HG03060 (cell line): ENCODE results near the gene SLC4A7.
"Not testable (repeated sequence)": the region's sequence is repeated elsewhere in the genome, so short reads cannot be mapped to it uniquely, and the experiment has no call there.

Source experiments
- ATAC-seq: cut with Tn5 transposase; IDR thresholded peaks from one replicate; pipeline ENCODE4 v1.9.1; 2021; ENCODE audit warnings: low read depth, moderate number of reproducible peaks; ENCODE audit not compliant: unreplicated experiment

Gene SLC4A7

DNA sequence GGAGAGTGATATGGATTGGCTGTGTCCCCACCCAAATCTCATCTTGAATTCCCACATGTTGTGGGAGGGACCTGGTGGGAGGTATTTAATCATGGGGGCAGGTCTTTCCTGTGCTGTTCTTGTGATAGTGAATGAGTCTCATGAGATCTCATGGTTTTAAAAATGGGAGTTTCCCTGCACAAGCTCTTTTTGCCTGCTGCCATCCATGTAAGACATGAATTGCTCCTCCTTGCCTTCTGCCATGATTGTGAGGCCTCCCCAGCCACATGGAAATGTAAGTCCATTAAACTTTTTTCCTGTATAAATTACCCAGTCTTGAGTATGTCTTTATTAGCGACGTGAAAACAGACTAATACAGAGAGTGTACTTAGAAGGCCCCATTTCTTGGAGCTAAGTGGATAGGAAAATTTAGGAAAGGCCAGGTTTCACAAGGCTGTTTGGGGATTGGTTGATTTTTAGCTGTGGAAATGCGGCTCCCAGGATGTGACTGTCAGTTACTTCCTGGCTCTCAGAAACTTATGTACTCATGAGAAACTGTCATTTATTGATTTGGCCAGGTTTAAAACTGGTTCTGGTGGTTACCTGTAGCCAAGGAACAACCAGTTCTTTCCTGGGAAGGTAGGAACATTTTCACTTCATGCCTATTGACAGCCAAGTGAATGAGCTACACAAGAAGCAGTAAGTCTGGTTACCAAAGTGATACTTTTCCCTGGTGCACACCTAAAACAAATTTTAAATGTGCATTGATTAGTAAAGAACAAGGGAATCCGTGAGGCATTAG, 155.0 kb downstream of the SLC4A7 start:
- ATAC-seq, result not testable (repeated sequence)

DNA sequence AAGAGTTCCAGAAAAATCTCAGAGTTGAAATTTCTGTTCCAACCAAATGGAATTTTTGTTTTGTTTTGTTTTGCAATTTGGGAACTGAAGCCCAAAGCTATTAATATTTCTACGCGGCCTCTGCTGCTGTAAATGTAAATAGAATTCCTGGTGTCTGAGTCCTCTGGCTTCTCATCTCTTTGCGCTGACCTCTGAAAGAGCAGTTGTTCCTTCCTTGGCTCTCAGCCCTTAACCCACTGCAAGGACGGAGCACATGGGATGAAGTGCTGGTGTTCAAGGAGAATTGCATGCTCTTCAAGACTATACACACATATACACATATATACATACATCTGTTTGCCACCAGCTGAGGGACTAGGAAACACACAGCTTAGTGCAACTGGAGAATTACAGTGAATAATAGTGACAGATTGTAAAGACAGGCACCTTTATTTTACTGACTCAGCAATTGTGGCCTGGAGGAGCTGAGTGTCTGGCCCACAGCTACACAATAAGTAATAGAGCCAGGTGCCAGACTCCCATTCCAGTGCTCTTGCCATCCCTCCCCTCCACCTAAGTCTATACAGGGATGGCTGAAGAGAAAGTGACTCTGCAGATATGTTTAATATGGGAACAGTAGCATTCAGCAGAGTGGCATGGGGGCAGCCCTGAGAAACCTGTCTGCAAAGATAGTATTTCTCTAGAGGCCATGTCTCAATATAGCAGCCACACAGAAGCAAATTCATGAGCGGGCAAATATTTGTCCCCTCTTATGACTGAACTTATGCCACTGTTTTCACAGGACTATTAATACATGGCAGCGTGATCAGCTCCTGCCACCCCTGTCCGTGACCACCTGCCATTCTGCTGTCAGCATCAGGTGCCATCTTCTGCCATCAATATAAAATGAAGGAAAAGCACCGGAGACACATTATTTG, 157.3 kb downstream of the SLC4A7 start:
- no peak for ATAC-seq

DNA sequence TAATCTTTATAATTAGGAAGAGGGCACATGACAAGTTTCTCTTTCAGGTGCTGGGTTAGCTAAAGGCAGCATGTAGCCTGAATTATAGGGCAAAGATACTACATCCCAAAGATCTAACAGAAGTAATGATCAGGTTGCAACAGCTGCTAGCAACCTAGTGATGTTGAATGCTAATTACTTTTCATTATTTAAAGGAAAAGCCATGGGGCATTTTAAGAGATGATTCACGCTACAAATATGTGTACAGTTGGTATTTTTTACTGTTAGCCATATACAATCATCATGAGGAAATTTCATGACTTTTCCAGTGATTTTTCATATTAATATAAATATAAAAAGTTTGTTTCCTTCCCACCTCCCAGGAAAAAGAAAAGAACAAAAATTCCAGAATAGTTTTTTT, 158.0 kb downstream of the SLC4A7 start:
- ATAC-seq, result no peak

GRCh38 chr3:27325419-27325818, 158.8 kb downstream of the SLC4A7 start:
- ATAC-seq, result no peak

DNA sequence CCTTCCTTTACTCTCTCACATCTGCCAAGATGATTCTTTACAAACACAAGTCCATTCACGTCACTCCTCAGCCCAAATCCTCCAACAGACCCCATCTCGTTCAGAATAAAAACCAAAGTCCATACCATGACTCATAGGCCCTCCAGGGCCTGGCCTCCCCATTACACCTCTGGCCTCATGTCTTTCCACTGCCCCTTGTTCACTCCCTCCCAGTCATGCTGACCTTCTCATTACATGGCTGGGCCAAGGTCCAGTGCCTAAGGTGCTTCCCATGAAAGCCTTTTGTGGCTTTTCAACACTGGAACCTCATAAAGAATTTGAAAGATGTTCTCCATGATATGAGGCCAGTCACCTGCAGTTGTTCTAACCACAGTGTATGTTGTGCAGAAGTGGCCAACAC, 159.5 kb downstream of the SLC4A7 start:
- ATAC-seq, result no peak

DNA sequence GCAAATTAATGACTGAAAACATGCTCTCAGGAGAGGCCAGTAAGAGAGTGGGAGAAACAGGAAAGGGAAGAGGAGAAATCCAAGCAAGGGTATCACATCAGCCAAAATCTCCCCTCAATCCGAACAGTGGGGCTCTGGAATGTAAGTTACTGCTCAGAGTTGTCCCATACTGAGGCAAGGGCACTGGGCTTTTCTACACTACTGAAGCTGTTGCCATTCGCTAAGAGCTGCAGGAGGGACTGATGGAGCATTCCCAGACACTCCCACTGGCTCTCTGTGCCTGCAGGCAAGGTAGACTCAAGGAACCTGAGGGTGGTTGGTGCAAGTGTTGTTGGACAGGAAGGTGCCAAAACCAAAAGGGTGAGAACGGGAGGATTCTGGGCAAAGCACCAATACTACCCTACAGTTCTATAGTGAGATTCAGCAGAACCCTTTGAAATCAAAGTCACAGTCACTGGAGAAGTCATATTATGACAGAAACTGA, 161.1 kb downstream of the SLC4A7 start:
- ATAC-seq, result no peak
